Measurements from ENCODE around the gene RETN. TPM values are rescaled to one million over a fixed set of nuclear protein-coding genes. Genes with fewer than 3 reads are reported as not detected.

Gene RETN
- total RNA-seq, 1 donor, result not detected

- H3K4me2 ChIP-seq (ENCODE audit: insufficient read depth, low read length), result no peak overlapping the region
- no peaks in the 10 kb centered on the region for H3K79me2 ChIP-seq (ENCODE audit: insufficient read depth, low read length)
- no peak overlapping the region for H2AFZ ChIP-seq (ENCODE audit: low read length)
- no peaks in the 10 kb centered on the region for H3K9me3 ChIP-seq (ENCODE audit: low read depth, low read length)
- no peaks in the 10 kb centered on the region for H4K20me1 ChIP-seq (ENCODE audit: insufficient read depth, low read length)
- no peak for TF ChIP-seq CTCF (IDR thresholded peaks at IDR 0.05; ENCODE audit: extremely low read depth, low read depth, low read length)
- peaks cover 9% of the 10 kb centered on the region for H3K27me3 ChIP-seq (ENCODE audit: insufficient read depth, low read length)
- peak; percentile 75 for DNase-seq (ENCODE audit: insufficient read length, low spot score, missing footprints)
- H3K4me1 ChIP-seq (ENCODE audit: insufficient read depth, low read length), result no peaks in the 10 kb centered on the region
- H3K36me3 ChIP-seq (ENCODE audit: insufficient read depth, low read length), result no peaks in the 10 kb centered on the region
- no peak overlapping the region for H3K27ac ChIP-seq (ENCODE audit: low read depth, low read length)
- no peak overlapping the region for H3K4me3 ChIP-seq (ENCODE audit: insufficient read depth, low read length)
Observed at GRCh38 chr19:7638802-7639465, 29.9 kb upstream of the RETN start.

GRCh38 chr19:7639863-7640348, 28.9 kb upstream of the RETN start:
- Histone ChIP-seq H3K27me3 (ENCODE audit: insufficient read depth, low read length) (peaks cover 9% of the 10 kb centered on the region), H3K4me1 (ENCODE audit: insufficient read depth, low read length) (no peaks in the 10 kb centered on the region), H3K36me3 (ENCODE audit: insufficient read depth, low read length) (no peaks in the 10 kb centered on the region), H3K4me2 (ENCODE audit: insufficient read depth, low read length) (no peak overlapping the region), H3K4me3 (ENCODE audit: insufficient read depth, low read length) (no peak overlapping the region), H3K9me3 (ENCODE audit: low read depth, low read length) (no peaks in the 10 kb centered on the region), H3K27ac (ENCODE audit: low read depth, low read length) (no peak overlapping the region), H2AFZ (ENCODE audit: low read length) (no peak overlapping the region), H4K20me1 (ENCODE audit: insufficient read depth, low read length) (no peaks in the 10 kb centered on the region), H3K79me2 (ENCODE audit: insufficient read depth, low read length) (no peaks in the 10 kb centered on the region)
- TF ChIP-seq CTCF (IDR thresholded peaks at IDR 0.05; ENCODE audit: extremely low read depth, low read depth, low read length), result no peak
- DNase-seq (ENCODE audit: insufficient read length, low spot score, missing footprints), result no peak

GRCh38 chr19:7640803-7641202, 28.0 kb upstream of the RETN start:
- no peak for DNase-seq (ENCODE audit: insufficient read length, low spot score, missing footprints)
- no peak overlapping the region for H2AFZ ChIP-seq (ENCODE audit: low read length)
- no peaks in the 10 kb centered on the region for H3K36me3 ChIP-seq (ENCODE audit: insufficient read depth, low read length)
- H3K4me3 ChIP-seq (ENCODE audit: insufficient read depth, low read length), result no peak overlapping the region
- H3K27ac ChIP-seq (ENCODE audit: low read depth, low read length), result no peak overlapping the region
- no peaks in the 10 kb centered on the region for H3K9me3 ChIP-seq (ENCODE audit: low read depth, low read length)
- no peak for TF ChIP-seq CTCF (IDR thresholded peaks at IDR 0.05; ENCODE audit: extremely low read depth, low read depth, low read length)
- H4K20me1 ChIP-seq (ENCODE audit: insufficient read depth, low read length), result no peaks in the 10 kb centered on the region
- no peak overlapping the region for H3K4me2 ChIP-seq (ENCODE audit: insufficient read depth, low read length)
- no peaks in the 10 kb centered on the region for H3K79me2 ChIP-seq (ENCODE audit: insufficient read depth, low read length)
- H3K27me3 ChIP-seq (ENCODE audit: insufficient read depth, low read length), result peaks cover 9% of the 10 kb centered on the region
- no peaks in the 10 kb centered on the region for H3K4me1 ChIP-seq (ENCODE audit: insufficient read depth, low read length)

- Histone ChIP-seq H3K27ac (ENCODE audit: low read depth, low read length) (no peak overlapping the region), H3K4me2 (ENCODE audit: insufficient read depth, low read length) (no peak overlapping the region), H3K27me3 (ENCODE audit: insufficient read depth, low read length) (peaks cover 2% of the 10 kb centered on the region), H3K79me2 (ENCODE audit: insufficient read depth, low read length) (no peaks in the 10 kb centered on the region), H3K4me3 (ENCODE audit: insufficient read depth, low read length) (no peak overlapping the region), H4K20me1 (ENCODE audit: insufficient read depth, low read length) (no peaks in the 10 kb centered on the region), H3K36me3 (ENCODE audit: insufficient read depth, low read length) (no peaks in the 10 kb centered on the region), H2AFZ (ENCODE audit: low read length) (no peak overlapping the region), H3K4me1 (ENCODE audit: insufficient read depth, low read length) (no peaks in the 10 kb centered on the region), H3K9me3 (ENCODE audit: low read depth, low read length) (no peaks in the 10 kb centered on the region)
- no peak for TF ChIP-seq CTCF (IDR thresholded peaks at IDR 0.05; ENCODE audit: extremely low read depth, low read depth, low read length)
- DNase-seq (ENCODE audit: insufficient read length, low spot score, missing footprints), result no peak
Observed at GRCh38 chr19:7641290-7642276, 27.3 kb upstream of the RETN start.

Measured in osteoblast (primary cell).